CD4-positive, alpha-beta T cell treated with Interferon alpha-2 for 1 hour (primary cell): ENCODE data around the gene EFS.
"Not testable (repeated sequence)": the region's sequence is repeated elsewhere in the genome, so short reads cannot be mapped to it uniquely, and the experiment has no call there.

ENCODE experiments used
- DNase-seq, 2 donors: peaks; one replicate each; pipeline ENCODE4 v3.0.0-alpha.2; 2020 to 2022

The EFS gene

GRCh38 chr14:23356662-23357061 is 8.3 kb downstream of the EFS start:
- no peak for DNase-seq

GRCh38 chr14:23355871-23356435 is 9.0 kb downstream of the EFS start:
- DNase-seq, result no peak

GRCh38 chr14:23354990-23355389 is 10.0 kb downstream of the EFS start:
- DNase-seq, result no peak

- DNase-seq, result no peak
Observed at GRCh38 chr14:23353433-23353780, 11.6 kb downstream of the EFS start.

- DNase-seq, result peak; percentile 66 to 69
Observed at GRCh38 chr14:23352506-23353432, 12.2 kb downstream of the EFS start, which contains the start of gene SLC22A17. Gene SLC22A17 (minus strand): TSS chr14:23352887.

- DNase-seq, result no peak
Observed at GRCh38 chr14:23351681-23352505, 13.1 kb downstream of the EFS start.

GRCh38 chr14:23349156-23349845 is 15.7 kb downstream of the EFS start:
- DNase-seq, result no peak

GRCh38 chr14:23348297-23348655 is 16.7 kb downstream of the EFS start:
- DNase-seq, result no peak

GRCh38 chr14:23347406-23348296 is 17.3 kb downstream of the EFS start:
- DNase-seq, result no peak

- DNase-seq, result no peak
Observed at GRCh38 chr14:23346693-23347405, 18.1 kb downstream of the EFS start.

- no peak for DNase-seq
Observed at GRCh38 chr14:23345987-23346692, 18.8 kb downstream of the EFS start.

GRCh38 chr14:23344481-23344880 is 20.5 kb downstream of the EFS start:
- no peak for DNase-seq

- DNase-seq, result no peak
Observed at GRCh38 chr14:23339506-23340268, 25.3 kb downstream of the EFS start.

GRCh38 chr14:23335623-23336022 is 29.3 kb downstream of the EFS start:
- DNase-seq, result no peak

GRCh38 chr14:23327947-23328744 is 36.8 kb downstream of the EFS start:
- peak; percentile 66 to 76 for DNase-seq

- DNase-seq, result no peak
Observed at GRCh38 chr14:23326491-23327332, 38.3 kb downstream of the EFS start.

- not testable (repeated sequence) for DNase-seq
Observed at GRCh38 chr14:23325746-23326145, 39.2 kb downstream of the EFS start.

- DNase-seq, result no peak
Observed at GRCh38 chr14:23324993-23325392, 40.0 kb downstream of the EFS start.
